ENCODE measurements around the gene CLCN7. TPM values are rescaled to one million over a fixed set of nuclear protein-coding genes. Genes with fewer than 3 reads are reported as not detected.
A peak's percentile ranks its signal among the peaks of the same experiment; 100 is the strongest.

The CLCN7 gene
- polyA plus RNA-seq, 1 donor from 2014 or later: 40.9 TPM

GRCh38 chr16:1493746-1494094 is 18.9 kb upstream of the CLCN7 start:
- Histone ChIP-seq H3K9me2 (ENCODE audit: insufficient read depth, low read length) (no peaks in the 10 kb centered on the region), H3K27ac (ENCODE audit: low read length) (peak overlapping the region; percentile 61), H3K27me3 (ENCODE audit: insufficient read depth, low read depth, low read length) (no peaks in the 10 kb centered on the region), H3F3A (ENCODE audit: insufficient read depth, low read length, poor library complexity, severe bottlenecking) (no peaks in the 10 kb centered on the region), H3K36me3 (ENCODE audit: insufficient read depth, low read length) (no peaks in the 10 kb centered on the region), H4K20me1 (ENCODE audit: insufficient read depth) (no peaks in the 10 kb centered on the region), H3K4me2 (ENCODE audit: low read length) (peak overlapping the region; percentile 55), H2AFZ (ENCODE audit: low read depth, low read length) (peak overlapping the region; percentile 45), H3K4me3 (ENCODE audit: low read length) (peak overlapping the region; percentile 92), H3K79me2 (replicated peaks; ENCODE audit: insufficient read depth, low read length) (no peaks in the 10 kb centered on the region), H3K9ac (ENCODE audit: low read length) (peak overlapping the region; percentile 85), H3K9me3 (ENCODE audit: low read length) (no peaks in the 10 kb centered on the region)
- peak; percentile 30 for TF ChIP-seq MXI1 (conservative IDR thresholded peaks at IDR 0.05; ENCODE audit: poor library complexity, severe bottlenecking)
- no peak for TF ChIP-seq REST (IDR thresholded peaks at IDR 0.05; ENCODE audit: borderline replicate concordance)
- no peak for TF ChIP-seq SMC3 (conservative IDR thresholded peaks at IDR 0.05; ENCODE audit: poor library complexity)

- Histone ChIP-seq H3K9ac (ENCODE audit: low read length) (peak within 1 kb of the TSS; percentile 85), H3K36me3 (ENCODE audit: insufficient read depth, low read length) (no peaks in the 10 kb centered on the region), H3K9me2 (ENCODE audit: insufficient read depth, low read length) (no peaks in the 10 kb centered on the region), H4K20me1 (ENCODE audit: insufficient read depth) (no peaks in the 10 kb centered on the region), H3K4me2 (ENCODE audit: low read length) (peak within 1 kb of the TSS; percentile 77), H3F3A (ENCODE audit: insufficient read depth, low read length, poor library complexity, severe bottlenecking) (no peaks in the 10 kb centered on the region), H2AFZ (ENCODE audit: low read depth, low read length) (peak within 1 kb of the TSS; percentile 45), H3K79me2 (replicated peaks; ENCODE audit: insufficient read depth, low read length) (no peaks in the 10 kb centered on the region), H3K9me3 (ENCODE audit: low read length) (no peaks in the 10 kb centered on the region), H3K4me3 (ENCODE audit: low read length) (peak within 1 kb of the TSS; percentile 92), H3K27me3 (ENCODE audit: insufficient read depth, low read depth, low read length) (no peaks in the 10 kb centered on the region), H3K27ac (ENCODE audit: low read length) (peak within 1 kb of the TSS; percentile 61)
- no peak for TF ChIP-seq CTCF (IDR thresholded peaks at IDR 0.05; ENCODE audit: poor library complexity, severe bottlenecking)
- TF ChIP-seq EP300 (conservative IDR thresholded peaks at IDR 0.05; ENCODE audit: poor library complexity, severe bottlenecking): peak; percentile 98
- TF ChIP-seq TAF1 (IDR thresholded peaks at IDR 0.05; ENCODE audit: low read depth): peak; percentile 72
- TF ChIP-seq MXI1 (conservative IDR thresholded peaks at IDR 0.05; ENCODE audit: poor library complexity, severe bottlenecking): peak; percentile 80
- TF ChIP-seq SMC3 (conservative IDR thresholded peaks at IDR 0.05; ENCODE audit: poor library complexity): peak; percentile 9
- TF ChIP-seq POLR2AphosphoS5 (IDR thresholded peaks at IDR 0.05): peak; percentile 71
Observed at GRCh38 chr16:1492923-1493745, 18.3 kb upstream of the CLCN7 start, which contains the start of gene TELO2. TSS of gene TELO2 (plus strand) at chr16:1493360. CDS start at chr16:1494282, 922 bp downstream.
